Osteoblast (primary cell): Measurements from ENCODE around the gene PRR5. TPM values are rescaled to one million over a fixed set of nuclear protein-coding genes. Genes with fewer than 3 reads are reported as not detected.
A peak's percentile ranks its signal among the peaks of the same experiment; 100 is the strongest.

Source experiments
- DNase-seq: peaks from one replicate; pipeline ENCODE4 v3.0.0; 2011; ENCODE audit warnings: low spot score, mixed read lengths; ENCODE audit not compliant: insufficient read length; ENCODE audit errors: missing footprints
- H2AFZ ChIP-seq: 2 replicates; pipeline ENCODE4 v1.6.0; 2011; ENCODE audit warnings: mild to moderate bottlenecking, low read length
- H3K27ac ChIP-seq: 2 replicates; pipeline ENCODE4 v1.5.1; 2011; ENCODE audit warnings: mild to moderate bottlenecking, low read depth, low read length, moderate library complexity
- H3K27me3 ChIP-seq: 2 replicates; pipeline ENCODE4 v1.6.0; 2012; ENCODE audit warnings: mild to moderate bottlenecking, control low read depth, inconsistent platforms, low read length, moderate library complexity; ENCODE audit not compliant: insufficient read depth
- H3K36me3 ChIP-seq: 2 replicates; pipeline ENCODE4 v1.5.1; 2011; ENCODE audit warnings: mild to moderate bottlenecking, low read length, control low read depth, moderate library complexity; ENCODE audit not compliant: insufficient read depth
- H3K4me1 ChIP-seq: 2 replicates; pipeline ENCODE4 v1.5.1; 2011; ENCODE audit warnings: mild to moderate bottlenecking, low read length, control low read depth, moderate library complexity; ENCODE audit not compliant: insufficient read depth
- H3K4me2 ChIP-seq: 2 replicates; pipeline ENCODE4 v1.6.0; 2011; ENCODE audit warnings: mild to moderate bottlenecking, low read length; ENCODE audit not compliant: insufficient read depth
- H3K4me3 ChIP-seq: fragments of 200-600 bp; sonication (generic); 3 replicates; pipeline ENCODE4 v1.5.1; 2012; ENCODE audit warnings: mild to moderate bottlenecking, low read length, inconsistent platforms; ENCODE audit not compliant: insufficient read depth
- H3K79me2 ChIP-seq: 2 replicates; pipeline ENCODE4 v1.6.0; 2012; ENCODE audit warnings: mild to moderate bottlenecking, low read length, control low read depth, inconsistent platforms; ENCODE audit not compliant: insufficient read depth
- H3K9me3 ChIP-seq: 2 replicates; pipeline ENCODE4 v1.5.1; 2011; ENCODE audit warnings: low read depth, low read length, control low read depth
- H4K20me1 ChIP-seq: 2 replicates; pipeline ENCODE4 v1.6.0; 2012; ENCODE audit warnings: mild to moderate bottlenecking, low read length, control low read depth; ENCODE audit not compliant: insufficient read depth
- CTCF ChIP-seq: IDR thresholded peaks from 2 replicates; pipeline ENCODE4 v1.5.1; 2011; ENCODE audit warnings: mild to moderate bottlenecking, low read depth, low read length, moderate library complexity; ENCODE audit errors: extremely low read depth
- total RNA-seq: library from RNA; depleted of rRNA; stranded (reverse); fragments of >200 nt; gene quantifications from 2 replicates; pipeline ENCODE4 v1.2.3, GENCODE V29; 2012

The PRR5 gene
- total RNA-seq, 1 donor, result 14.8 TPM

GRCh38 chr22:44667276-44667675 lies 34.7 kb upstream of the PRR5 start:
- no peak overlapping the region for H3K4me3 ChIP-seq
- H3K27ac ChIP-seq, result no peak overlapping the region
- H3K36me3 ChIP-seq, result no peaks in the 10 kb centered on the region
- no peaks in the 10 kb centered on the region for H3K79me2 ChIP-seq
- peak; percentile 21 for DNase-seq
- no peaks in the 10 kb centered on the region for H3K4me1 ChIP-seq
- H4K20me1 ChIP-seq, result no peaks in the 10 kb centered on the region
- H3K9me3 ChIP-seq, result no peaks in the 10 kb centered on the region
- no peak overlapping the region for H2AFZ ChIP-seq
- no peak overlapping the region for H3K4me2 ChIP-seq
- peaks cover 43% of the 10 kb centered on the region for H3K27me3 ChIP-seq
- TF ChIP-seq CTCF, result no peak

GRCh38 chr22:44667829-44668189 lies 34.2 kb upstream of the PRR5 start:
- peaks cover 43% of the 10 kb centered on the region for H3K27me3 ChIP-seq
- no peak for TF ChIP-seq CTCF
- no peaks in the 10 kb centered on the region for H3K36me3 ChIP-seq
- H4K20me1 ChIP-seq, result no peaks in the 10 kb centered on the region
- H3K27ac ChIP-seq, result no peak overlapping the region
- no peak overlapping the region for H2AFZ ChIP-seq
- no peak overlapping the region for H3K4me3 ChIP-seq
- H3K4me2 ChIP-seq, result peak overlapping the region; percentile 18
- H3K79me2 ChIP-seq, result no peaks in the 10 kb centered on the region
- no peak for DNase-seq
- H3K4me1 ChIP-seq, result no peaks in the 10 kb centered on the region
- H3K9me3 ChIP-seq, result no peaks in the 10 kb centered on the region

- no peaks in the 10 kb centered on the region for H3K4me1 ChIP-seq
- DNase-seq, result peak; percentile 81
- H3K9me3 ChIP-seq, result no peaks in the 10 kb centered on the region
- H3K36me3 ChIP-seq, result no peaks in the 10 kb centered on the region
- H2AFZ ChIP-seq, result no peak overlapping the region
- peak overlapping the region; percentile 18 for H3K4me2 ChIP-seq
- no peaks in the 10 kb centered on the region for H3K79me2 ChIP-seq
- no peak overlapping the region for H3K27ac ChIP-seq
- H4K20me1 ChIP-seq, result no peaks in the 10 kb centered on the region
- H3K4me3 ChIP-seq, result peak overlapping the region; percentile 56
- peaks cover 47% of the 10 kb centered on the region for H3K27me3 ChIP-seq
- no peak for TF ChIP-seq CTCF
Observed at GRCh38 chr22:44668190-44668885, 33.7 kb upstream of the PRR5 start.

GRCh38 chr22:44668886-44669521 lies 33.0 kb upstream of the PRR5 start:
- Histone ChIP-seq H3K4me2 (peak overlapping the region; percentile 32), H4K20me1 (no peaks in the 10 kb centered on the region), H3K27me3 (peaks cover 49% of the 10 kb centered on the region), H3K36me3 (no peaks in the 10 kb centered on the region), H3K4me1 (no peaks in the 10 kb centered on the region), H3K27ac (no peak overlapping the region), H3K4me3 (peak overlapping the region; percentile 35), H3K9me3 (no peaks in the 10 kb centered on the region), H2AFZ (no peak overlapping the region), H3K79me2 (no peaks in the 10 kb centered on the region)
- DNase-seq, result peak; percentile 59
- no peak for TF ChIP-seq CTCF
